Glomerular visceral epithelial cell (primary cell): ENCODE measurements around the gene CNMD.

Source experiments
- DNase-seq: peaks from one replicate; pipeline ENCODE4 v3.0.0-alpha.2; 2016; ENCODE audit errors: extremely low spot score

CNMD gene

GRCh38 chr13:52686376-52686775 is 53.2 kb downstream of the CNMD start:
- DNase-seq = peak; percentile 57

GRCh38 chr13:52685806-52686205 is 53.8 kb downstream of the CNMD start:
- peak; percentile 51 for DNase-seq

GRCh38 chr13:52677823-52678222 is 61.8 kb downstream of the CNMD start:
- DNase-seq = no peak

GRCh38 chr13:52673465-52673864 is 66.2 kb downstream of the CNMD start:
- DNase-seq = no peak

DNA sequence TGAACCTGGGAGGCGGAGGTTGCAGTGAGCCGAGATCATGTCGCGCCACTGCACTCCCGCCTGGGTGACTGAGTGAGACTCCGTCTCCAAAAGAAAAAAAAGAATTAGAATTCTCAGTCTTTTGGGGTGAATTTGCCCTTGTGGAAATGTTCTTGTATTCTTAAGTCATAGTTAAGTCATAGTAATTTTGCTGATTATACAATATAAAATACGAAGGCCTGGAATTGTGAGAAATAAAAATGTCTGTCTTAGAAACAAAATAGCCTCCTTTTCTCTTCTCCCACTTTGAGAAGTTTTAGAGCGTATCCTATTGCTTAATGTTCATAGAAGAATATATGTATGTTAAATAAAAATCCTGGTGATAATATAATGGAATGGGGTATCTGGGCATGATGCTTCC is 68.9 kb downstream of the CNMD start:
- DNase-seq = no peak

- no peak for DNase-seq
These were observed 69.9 kb downstream of the CNMD start for GRCh38 chr13:52669677-52670076.

GRCh38 chr13:52665325-52665724 is 74.3 kb downstream of the CNMD start:
- DNase-seq = no peak

- DNase-seq = no peak
These were observed 75.3 kb downstream of the CNMD start for GRCh38 chr13:52664272-52664671.

DNA sequence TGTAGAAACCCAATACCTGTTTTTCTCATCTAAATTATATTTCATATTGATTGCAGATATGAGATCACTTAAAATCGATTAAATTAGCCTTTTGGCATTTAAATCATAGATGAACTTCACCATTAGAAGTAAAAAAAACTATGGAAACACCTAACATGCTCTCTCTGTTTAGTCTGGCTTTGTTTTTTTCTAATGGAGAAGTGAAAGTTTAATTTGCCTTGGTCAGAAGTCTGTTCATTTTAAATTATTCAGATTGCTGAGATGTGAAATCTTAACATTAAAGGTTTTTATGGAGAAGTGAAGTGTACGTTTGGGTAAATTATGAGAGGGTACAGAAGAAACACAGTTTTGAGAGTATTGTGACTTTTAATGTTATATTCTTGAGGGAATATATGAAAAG is 80.3 kb downstream of the CNMD start:
- no peak for DNase-seq
